ENCODE data around the gene LZTS2. TPM values are rescaled to one million over a fixed set of nuclear protein-coding genes. Genes with fewer than 3 reads are reported as not detected.
A peak's percentile ranks its signal among the peaks of the same experiment; 100 is the strongest.

The LZTS2 gene
- total and polyA plus RNA-seq, 2 of the 8 experiments (the other 6 are each of a cell fraction or from before 2014, with no cell fraction given): 75.7 to 99.5 TPM

DNA sequence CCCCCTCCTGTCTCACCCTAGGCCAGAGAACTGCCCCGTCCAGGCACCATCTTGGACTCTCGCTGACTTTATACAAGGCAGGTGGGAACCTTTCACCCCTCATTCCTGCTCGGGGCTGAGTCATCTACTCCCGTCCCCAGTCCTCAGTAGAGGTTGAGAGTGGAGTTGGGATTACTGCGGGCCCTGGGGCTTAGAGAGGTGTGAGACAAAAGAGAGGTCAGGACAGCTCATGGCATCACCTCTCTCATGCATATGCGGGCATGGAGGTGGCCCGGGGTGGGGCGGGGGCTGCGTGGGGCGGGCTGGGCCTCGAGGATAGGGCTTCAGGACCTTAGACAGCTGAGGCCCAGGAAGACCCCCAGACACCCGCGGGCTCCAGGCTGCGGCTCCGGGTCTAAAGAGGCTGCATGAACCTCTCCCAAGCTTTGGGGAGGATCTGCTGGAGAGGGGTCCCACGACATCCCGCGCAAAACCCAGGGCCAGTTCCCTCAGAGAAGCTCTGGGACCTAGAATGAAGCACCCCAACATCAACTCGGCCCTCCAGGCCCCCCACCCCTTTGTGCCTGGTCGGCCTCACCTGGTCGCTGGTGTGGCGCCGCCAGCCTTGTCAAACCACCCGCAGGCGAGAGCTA is 31.0 kb downstream of the LZTS2 start (continued):
- TF ChIP-seq, protein P1, sequence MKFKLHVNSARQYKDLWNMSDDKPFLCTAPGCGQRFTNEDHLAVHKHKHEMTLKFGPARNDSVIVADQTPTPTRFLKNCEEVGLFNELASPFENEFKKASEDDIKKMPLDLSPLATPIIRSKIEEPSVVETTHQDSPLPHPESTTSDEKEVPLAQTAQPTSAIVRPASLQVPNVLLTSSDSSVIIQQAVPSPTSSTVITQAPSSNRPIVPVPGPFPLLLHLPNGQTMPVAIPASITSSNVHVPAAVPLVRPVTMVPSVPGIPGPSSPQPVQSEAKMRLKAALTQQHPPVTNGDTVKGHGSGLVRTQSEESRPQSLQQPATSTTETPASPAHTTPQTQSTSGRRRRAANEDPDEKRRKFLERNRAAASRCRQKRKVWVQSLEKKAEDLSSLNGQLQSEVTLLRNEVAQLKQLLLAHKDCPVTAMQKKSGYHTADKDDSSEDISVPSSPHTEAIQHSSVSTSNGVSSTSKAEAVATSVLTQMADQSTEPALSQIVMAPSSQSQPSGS (IDR thresholded peaks at IDR 0.05; ENCODE audit: low read length): no peak
- TF ChIP-seq SAP30 (IDR thresholded peaks at IDR 0.05; ENCODE audit: insufficient read depth, insufficient replicate concordance, low read length) (no peak), SIN3A (conservative IDR thresholded peaks at IDR 0.05 in 1 of 2, IDR thresholded peaks at IDR 0.05 in 1 of 2; ENCODE audit: low read depth in 1 of 2, low read length in 2 of 2) (no peak), SIRT6 (IDR thresholded peaks at IDR 0.05; ENCODE audit: low read length) (no peak), BCL11A (IDR thresholded peaks at IDR 0.05; ENCODE audit: low read depth in 2 of 2, low read length in 2 of 2) (no peak), NANOG (IDR thresholded peaks at IDR 0.05; ENCODE audit: insufficient read depth, low read depth, low read length, poor library complexity, severe bottlenecking) (no peak), JUN (IDR thresholded peaks at IDR 0.05; ENCODE audit: low read depth, low read length) (no peak), SP4 (IDR thresholded peaks at IDR 0.05; ENCODE audit: low read length) (no peak), CREB1 (IDR thresholded peaks at IDR 0.05) (0 out of 2 replicates have a peak, but pooled peaks have one; percentile 21), KDM5A (IDR thresholded peaks at IDR 0.05; ENCODE audit: low read length) (no peak)
